ENCODE measurements around the gene C1orf159. TPM values are rescaled to one million over a fixed set of nuclear protein-coding genes. Genes with fewer than 3 reads are reported as not detected.
A peak's percentile ranks its signal among the peaks of the same experiment; 100 is the strongest.
"Not testable (repeated sequence)": the region's sequence is repeated elsewhere in the genome, so short reads cannot be mapped to it uniquely, and the experiment has no call there.

The C1orf159 gene
- total RNA-seq (2014; rRNA removed; shearing (Covaris generic)): 8.2 and 10.0 TPM in 2 replicates

- DNase-seq (ENCODE audit: low spot score): peak; percentile 87
Measured at GRCh38 chr1:1115786-1116700, at the start of gene C1orf159. Gene C1orf159 (minus strand): TSS chr1:1116089. CDS start chr1:1091543, 24,546 bp downstream.

DNA sequence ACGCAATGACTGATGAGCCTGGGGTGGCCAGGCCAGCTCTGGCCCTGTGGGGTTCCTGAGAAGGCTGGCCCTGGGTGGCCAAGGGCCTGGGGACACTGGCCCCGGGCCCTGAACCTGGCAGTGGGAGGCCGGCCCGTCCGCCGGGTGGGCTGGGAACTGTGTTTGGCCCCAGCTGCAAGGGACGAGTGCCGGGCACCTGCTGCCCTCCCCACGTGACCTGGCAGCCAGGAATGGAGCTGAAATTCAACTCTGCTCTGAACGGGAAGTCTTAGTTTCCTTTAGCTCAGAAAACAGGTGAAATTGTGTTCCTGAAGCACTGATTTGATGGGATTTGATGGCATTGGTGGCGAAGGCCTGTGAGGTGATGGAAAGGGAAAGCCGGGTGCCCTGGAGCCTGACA lies 49.6 kb upstream of the C1orf159 start:
- DNase-seq (ENCODE audit: low spot score): no peak

GRCh38 chr1:1164701-1165451 lies 49.0 kb upstream of the C1orf159 start:
- DNase-seq (ENCODE audit: low spot score): no peak

- no peak for DNase-seq (ENCODE audit: low spot score)
Measured at GRCh38 chr1:1164361-1164700, 48.4 kb upstream of the C1orf159 start.

DNA sequence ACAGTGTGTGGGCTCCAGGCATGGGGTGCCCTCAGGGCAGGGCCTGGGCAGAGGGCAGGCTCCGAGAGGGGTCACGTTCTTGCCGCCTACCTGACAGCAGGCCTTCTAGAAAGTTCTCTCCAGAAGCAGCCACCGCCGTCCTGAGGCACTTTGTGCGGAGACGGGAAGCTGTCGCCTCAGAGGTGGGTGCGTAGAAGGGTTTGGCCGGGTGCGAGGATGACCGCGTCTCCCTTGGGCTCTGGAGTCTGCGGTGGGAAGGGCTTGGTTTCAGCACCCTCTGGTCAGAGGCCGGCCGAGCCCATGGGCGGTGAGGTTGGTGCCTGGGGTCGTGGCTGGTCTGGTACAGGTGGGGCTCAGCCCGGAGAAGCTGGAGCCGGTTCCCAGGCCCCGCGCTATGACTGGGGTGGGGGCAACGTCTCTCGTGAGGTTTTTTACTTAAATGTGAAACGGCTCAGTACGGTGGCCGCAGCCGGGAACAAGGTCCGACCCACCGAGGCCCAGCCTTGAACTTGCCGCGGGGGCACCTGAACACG lies 47.7 kb upstream of the C1orf159 start:
- no peak for DNase-seq (ENCODE audit: low spot score)

- no peak for DNase-seq (ENCODE audit: low spot score)
Measured at GRCh38 chr1:1162597-1163537, 47.0 kb upstream of the C1orf159 start.

- no peak for DNase-seq (ENCODE audit: low spot score)
Measured at GRCh38 chr1:1161683-1162079, 45.8 kb upstream of the C1orf159 start.

DNA sequence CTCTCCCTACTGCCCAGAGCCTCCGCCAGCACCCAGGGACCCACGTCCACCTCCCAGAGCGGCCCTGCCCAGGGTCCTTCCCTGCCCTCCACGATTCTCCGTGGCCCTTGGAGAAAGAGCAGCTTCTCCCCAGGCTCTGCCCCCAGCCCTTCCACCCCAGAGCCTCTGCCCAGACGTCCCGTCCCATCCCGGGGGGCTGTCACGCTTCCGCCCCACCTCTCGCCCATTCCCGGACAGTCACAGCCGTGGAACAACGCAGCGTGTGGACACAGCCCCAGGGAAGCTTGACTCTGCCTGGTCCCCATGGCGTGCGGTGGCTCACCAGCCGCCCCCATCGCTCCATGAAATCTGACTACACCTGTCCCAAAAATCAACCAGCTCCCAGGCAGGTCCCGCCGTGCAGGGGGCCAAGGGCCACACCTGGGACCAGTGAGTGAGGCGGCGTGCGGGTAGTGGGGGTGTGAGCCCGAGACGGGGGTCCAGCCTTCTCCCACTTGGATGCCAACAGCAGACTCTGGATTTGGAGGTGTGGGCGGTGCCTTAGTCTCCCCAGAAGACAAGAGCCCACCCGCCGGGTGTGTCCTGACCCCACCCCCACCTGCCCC lies 45.3 kb upstream of the C1orf159 start:
- DNase-seq (ENCODE audit: low spot score): no peak

GRCh38 chr1:1160281-1160930 lies 44.5 kb upstream of the C1orf159 start:
- DNase-seq (ENCODE audit: low spot score): no peak

- DNase-seq (ENCODE audit: low spot score): no peak
Measured at GRCh38 chr1:1157914-1158710, 42.2 kb upstream of the C1orf159 start.

GRCh38 chr1:1157426-1157913 lies 41.6 kb upstream of the C1orf159 start:
- DNase-seq (ENCODE audit: low spot score): no peak

DNA sequence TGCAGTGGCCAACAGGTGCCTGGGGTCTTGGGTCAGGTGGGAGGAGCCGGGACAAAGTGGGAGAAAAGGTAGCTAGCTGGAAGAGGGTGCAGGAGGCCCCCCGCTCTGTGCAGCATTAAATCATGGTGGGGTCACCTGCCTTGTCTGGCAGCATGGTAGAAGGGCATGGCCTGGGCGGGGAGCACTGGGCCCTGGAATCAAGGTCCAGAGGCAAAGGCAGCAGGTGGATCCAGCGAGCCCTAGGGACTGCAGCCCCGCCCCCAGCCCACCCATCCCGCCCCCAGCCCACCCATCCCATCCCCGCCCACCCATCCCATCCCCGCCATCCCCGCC lies 41.1 kb upstream of the C1orf159 start:
- DNase-seq (ENCODE audit: low spot score): no peak

DNA sequence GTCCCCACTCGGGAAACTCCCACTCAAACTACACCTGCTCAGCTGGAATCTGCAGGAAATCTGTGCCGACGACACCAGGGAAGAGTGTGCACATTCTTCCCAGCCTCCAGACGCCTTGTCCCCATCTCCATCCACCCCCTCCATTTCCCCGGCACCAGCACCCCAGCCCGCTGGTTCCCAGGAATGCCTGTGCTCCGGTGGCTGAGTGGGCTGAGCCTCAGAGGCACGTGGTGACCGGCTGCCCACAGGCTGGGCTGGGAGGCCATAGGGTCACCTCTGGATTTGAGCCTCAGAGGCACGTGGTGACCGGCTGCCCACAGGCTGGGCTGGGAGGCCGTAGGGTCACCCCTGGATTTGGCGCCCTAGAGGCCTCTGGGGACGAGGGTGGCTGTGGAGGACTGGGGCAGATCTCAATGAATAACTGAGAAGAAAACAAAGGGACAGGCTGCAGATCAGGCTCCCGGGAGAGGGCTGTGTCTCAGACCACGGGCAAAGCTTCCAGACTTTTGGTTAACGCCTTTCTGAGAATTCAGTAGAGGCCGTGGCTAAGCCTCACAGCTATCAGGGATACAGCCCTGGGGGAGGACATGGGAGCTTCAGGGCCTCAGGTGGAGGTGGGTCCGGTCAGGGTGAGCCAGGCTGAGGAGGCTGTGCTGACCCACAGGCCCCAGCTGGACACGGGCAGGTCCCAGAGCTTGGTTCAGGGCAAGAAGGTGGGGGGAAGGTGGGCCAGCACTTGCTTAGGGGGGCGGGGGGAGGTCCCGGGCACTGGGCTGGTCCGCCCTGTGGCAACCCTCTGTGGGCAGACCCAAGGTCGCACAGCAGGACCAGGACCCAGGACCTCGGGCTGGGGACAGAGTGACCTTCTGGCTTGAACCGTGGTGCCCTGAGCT lies 40.5 kb upstream of the C1orf159 start:
- no peak for DNase-seq (ENCODE audit: low spot score)

- no peak for DNase-seq (ENCODE audit: low spot score)
Measured at GRCh38 chr1:1155258-1155657, 39.4 kb upstream of the C1orf159 start.

GRCh38 chr1:1153874-1154273 lies 38.0 kb upstream of the C1orf159 start:
- no peak for DNase-seq (ENCODE audit: low spot score)

- DNase-seq (ENCODE audit: low spot score): not testable (repeated sequence)
Measured at GRCh38 chr1:1153215-1153614, 37.3 kb upstream of the C1orf159 start.

- DNase-seq (ENCODE audit: low spot score): not testable (repeated sequence)
Measured at GRCh38 chr1:1152431-1152830, 36.5 kb upstream of the C1orf159 start.

DNA sequence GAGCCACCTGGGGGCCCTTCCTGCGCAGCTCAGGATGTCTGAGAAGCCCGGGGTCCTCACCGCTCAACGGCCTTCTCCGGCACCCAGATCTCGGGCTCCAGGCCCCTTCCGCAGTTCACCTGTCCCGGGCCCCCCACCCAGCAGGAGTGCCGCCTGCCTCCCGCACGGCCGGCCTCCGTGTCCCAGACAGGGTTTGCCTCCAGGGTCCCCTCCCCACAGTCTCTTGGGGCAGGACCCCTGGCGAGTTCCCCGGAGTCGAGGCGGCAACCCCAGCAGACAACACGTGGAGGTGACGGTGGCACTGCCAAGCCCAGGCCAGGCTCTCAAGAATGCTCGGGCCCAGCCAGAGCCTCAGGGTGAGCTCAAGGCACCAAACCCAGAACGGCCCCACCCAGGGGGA lies 35.4 kb upstream of the C1orf159 start:
- no peak for DNase-seq (ENCODE audit: low spot score)

DNA sequence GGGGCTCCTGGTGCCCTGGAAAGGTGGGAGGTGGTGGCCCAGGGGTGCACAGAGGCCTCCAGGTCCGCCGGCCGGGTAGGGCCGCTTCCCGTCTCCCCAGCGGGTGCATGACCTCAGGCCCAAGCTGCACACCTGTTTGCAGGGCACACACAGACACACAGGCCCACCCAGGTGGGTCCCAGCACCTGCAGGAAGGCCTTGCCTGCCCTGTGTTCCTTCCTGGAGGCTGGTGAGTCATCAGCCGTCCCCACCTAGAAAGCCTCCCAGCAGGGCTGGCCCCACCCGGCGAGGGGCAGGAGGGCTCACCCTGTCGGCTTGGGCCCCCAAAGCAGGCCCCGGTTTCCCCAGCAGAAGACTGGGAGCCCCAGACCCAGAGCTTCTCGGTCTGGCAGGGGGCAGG lies 34.2 kb upstream of the C1orf159 start:
- no peak for DNase-seq (ENCODE audit: low spot score)
